ENCODE measurements around the gene OVOL2. TPM values are rescaled to one million over a fixed set of nuclear protein-coding genes. Genes with fewer than 3 reads are reported as not detected.
A peak's percentile ranks its signal among the peaks of the same experiment; 100 is the strongest.

OVOL2 gene
- total and polyA plus RNA-seq, 2 experiments from 2014 or later = 11.2 to 11.5 TPM

- no peak for TF ChIP-seq ZNF462 (CRISPR knock-in tag; IDR thresholded peaks at IDR 0.05)
Observed at GRCh38 chr20:18005170-18005989, 52.3 kb downstream of the OVOL2 start (continued).

GRCh38 chr20:18004384-18005031, 53.2 kb downstream of the OVOL2 start:
- no peaks in the 10 kb centered on the region; the same call in 2 of the 3 replicates for H3K9me3 Mint-ChIP-seq
- ATAC-seq = no peak; the same call in 2 of the 3 replicates
- DNase-seq (ENCODE audit: low spot score) = no peak
- H3K27ac Mint-ChIP-seq = 0 out of 2 replicates have a peak overlapping the region, but pooled peaks have one; percentile 42
- TF ChIP-seq REST (IDR thresholded peaks at IDR 0.05; ENCODE audit: unreplicated experiment) (no peak), ZNF331 (CRISPR knock-in tag; IDR thresholded peaks at IDR 0.05; ENCODE audit: low read depth) (no peak), JUNB (IDR thresholded peaks at IDR 0.05; ENCODE audit: unreplicated experiment) (no peak), EZH2 (IDR thresholded peaks at IDR 0.05; ENCODE audit: low read depth, unreplicated experiment) (no peak)
- no peak overlapping the region for H3K4me2 ChIP-seq
- peaks cover 3% of the 10 kb centered on the region; the same call in 1 of the 3 replicates for H3K36me3 Mint-ChIP-seq (ENCODE audit: low read depth)
- H4K20me1 ChIP-seq (replicated peaks; ENCODE audit: insufficient read depth) = no peaks in the 10 kb centered on the region
- peaks cover 15% of the 10 kb centered on the region; the same call in 2 of the 3 replicates for H3K4me1 Mint-ChIP-seq
- no peaks in the 10 kb centered on the region for H3K79me2 ChIP-seq (replicated peaks; ENCODE audit: insufficient read depth)
- no peak overlapping the region for H2AFZ ChIP-seq
- H3K4me3 ChIP-seq = no peak overlapping the region
- no peaks in the 10 kb centered on the region for H3K27me3 Mint-ChIP-seq (ENCODE audit: insufficient read depth, low read depth, poor library complexity)
- no peaks in the 10 kb centered on the region for H3K36me3 ChIP-seq (ENCODE audit: insufficient read depth)
- no peaks in the 10 kb centered on the region for H3F3A ChIP-seq (replicated peaks; ENCODE audit: low read depth)
- H3K4me1 ChIP-seq (ENCODE audit: insufficient read depth) = no peaks in the 10 kb centered on the region
- H3K4me3 Mint-ChIP-seq = no peak overlapping the region
- no peak overlapping the region for H3K27ac ChIP-seq (ENCODE audit: low read depth)
- H3K27me3 ChIP-seq (ENCODE audit: insufficient read depth) = no peaks in the 10 kb centered on the region
- H3K9me2 ChIP-seq (ENCODE audit: insufficient read depth) = no peaks in the 10 kb centered on the region
